CMK (cell line): ENCODE results near the gene GRIN2A.

Experiments used
- DNase-seq: peaks from one replicate; pipeline ENCODE4 v3.0.0-alpha.2; 2010; ENCODE audit warnings: low read depth

Gene GRIN2A

GRCh38 chr16:10086620-10087019, 95.6 kb downstream of the GRIN2A start:
- no peak for DNase-seq

- no peak for DNase-seq
Measured at GRCh38 chr16:10085078-10085798, 97.0 kb downstream of the GRIN2A start.

DNA sequence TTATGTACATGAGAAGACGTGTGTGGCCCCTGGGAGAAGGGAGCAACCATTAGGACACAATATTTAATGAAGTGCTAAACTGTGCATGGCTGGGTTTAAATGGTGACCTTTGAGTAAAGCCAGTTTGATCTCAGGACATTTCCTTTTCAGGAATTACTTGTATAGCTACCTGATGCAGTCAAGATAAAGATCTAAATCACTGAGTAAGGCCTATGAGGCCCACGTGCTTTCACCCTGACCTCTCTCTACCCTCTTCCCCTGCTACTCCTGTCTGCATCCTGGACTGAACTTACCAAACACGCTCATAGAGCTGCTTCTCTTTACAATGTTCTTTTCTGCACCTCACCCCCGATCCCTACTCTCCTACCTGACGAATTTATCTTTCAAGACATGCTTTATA, 98.9 kb downstream of the GRIN2A start:
- no peak for DNase-seq

DNA sequence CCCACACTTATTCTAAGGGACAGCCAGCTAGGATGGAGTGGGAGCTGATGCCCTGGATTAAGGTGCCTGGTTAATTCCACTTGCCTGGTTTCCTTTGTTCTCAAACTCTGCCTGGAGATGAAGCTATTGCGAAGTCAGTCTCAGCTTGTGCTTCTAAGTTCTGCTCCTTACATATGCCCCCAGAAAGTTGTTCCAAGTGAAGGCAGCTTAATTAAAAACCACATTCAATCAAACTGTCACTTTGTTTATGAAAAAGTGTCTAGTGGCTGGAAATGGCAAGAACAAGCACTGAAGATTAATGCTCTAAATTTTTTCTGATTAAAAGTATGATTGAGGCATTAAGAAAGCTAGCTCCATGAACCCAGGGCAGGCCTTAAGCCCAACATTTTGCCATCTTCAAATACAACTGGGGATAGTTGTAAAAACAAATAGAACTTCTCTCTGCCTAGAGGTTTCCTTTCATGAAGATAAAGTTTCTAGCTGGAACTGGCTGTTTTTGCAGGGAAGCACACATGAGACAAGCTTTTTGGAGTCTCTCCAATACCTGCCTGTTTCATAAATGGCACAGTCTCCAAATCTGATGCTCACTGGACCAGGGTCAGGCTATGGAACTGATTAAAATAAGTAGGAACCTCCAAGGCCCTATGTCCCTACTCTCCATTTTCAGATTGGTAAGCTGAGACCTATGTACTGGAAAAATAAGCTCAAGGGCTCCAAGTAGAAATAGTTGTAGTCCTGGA, 100.9 kb downstream of the GRIN2A start:
- DNase-seq = no peak

DNA sequence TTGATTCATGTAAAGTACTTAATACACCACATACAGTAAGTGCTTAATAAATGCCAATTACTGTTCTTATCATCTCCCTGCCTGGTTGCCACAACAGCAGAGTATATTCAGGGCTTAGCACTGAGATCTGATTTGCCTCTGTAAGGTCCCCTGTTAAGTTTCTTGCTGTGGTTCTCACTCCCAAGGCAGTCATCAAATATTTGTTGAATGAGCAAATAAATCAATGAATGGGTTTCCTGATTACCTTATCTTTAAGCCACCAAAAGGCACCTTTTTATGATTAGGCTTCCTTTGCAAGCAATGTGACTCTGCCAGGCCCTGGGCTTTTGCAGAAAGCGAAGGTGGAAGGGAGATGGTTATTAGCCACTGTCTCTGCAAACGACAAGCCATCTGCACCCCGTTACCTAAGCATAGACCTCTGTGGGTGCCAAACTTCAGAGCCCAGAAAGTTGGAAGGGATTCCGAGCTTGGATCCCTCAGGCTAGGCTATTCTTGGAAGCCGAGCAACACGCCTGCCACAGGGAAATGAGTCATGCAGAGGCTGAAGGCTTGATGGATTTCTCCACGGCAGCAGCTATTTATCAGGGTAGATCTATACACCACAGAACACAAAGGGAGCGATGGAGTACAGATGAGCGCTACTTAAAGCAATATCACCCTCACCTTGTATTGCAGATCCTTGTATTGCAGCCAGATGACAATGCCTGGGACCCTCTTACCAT, 102.0 kb downstream of the GRIN2A start:
- DNase-seq = no peak

- DNase-seq = no peak
Measured at GRCh38 chr16:10078541-10078949, 103.7 kb downstream of the GRIN2A start.

GRCh38 chr16:10077861-10078260, 104.4 kb downstream of the GRIN2A start:
- DNase-seq = no peak

- DNase-seq = no peak
Measured at GRCh38 chr16:10076037-10076436, 106.2 kb downstream of the GRIN2A start.

GRCh38 chr16:10070591-10070990, 111.6 kb downstream of the GRIN2A start:
- no peak for DNase-seq

DNA sequence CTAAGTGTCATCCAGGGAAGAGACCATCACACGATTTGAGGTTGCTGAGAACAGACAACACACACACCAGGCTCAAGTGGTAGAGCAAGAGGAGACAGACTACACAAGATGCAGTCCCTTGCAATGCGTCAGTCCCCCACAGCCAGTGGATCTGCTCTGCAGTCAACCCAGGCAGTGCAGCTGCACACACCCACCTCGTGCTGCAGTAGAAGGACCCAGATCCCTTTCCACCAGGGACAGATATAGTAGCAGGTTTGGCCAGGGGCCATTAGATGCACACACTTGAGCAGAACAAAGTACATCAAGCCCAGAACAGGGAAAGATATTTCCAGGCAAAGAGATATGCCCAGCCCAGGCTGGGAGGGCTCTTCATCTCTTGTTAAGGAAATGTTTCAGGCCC, 112.9 kb downstream of the GRIN2A start:
- DNase-seq = no peak

DNA sequence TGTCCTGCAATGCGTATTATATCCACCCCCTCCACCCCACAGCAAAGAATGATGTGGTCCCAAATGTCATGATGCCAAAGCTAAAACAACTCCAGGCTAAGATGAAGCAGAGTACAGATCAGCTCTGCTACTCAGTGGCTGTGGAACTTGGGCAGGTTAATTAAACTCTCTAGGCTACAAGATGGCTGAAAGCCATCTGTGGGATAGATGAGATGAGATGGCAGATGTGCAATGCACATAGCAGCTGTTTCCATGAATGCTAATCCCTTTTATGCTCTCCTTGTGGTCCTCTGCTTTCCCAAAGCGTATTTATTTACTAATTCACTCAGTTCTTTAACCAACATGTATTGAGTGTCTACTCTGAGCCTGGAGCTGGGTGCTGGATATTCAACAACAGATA, 114.4 kb downstream of the GRIN2A start:
- no peak for DNase-seq

DNA sequence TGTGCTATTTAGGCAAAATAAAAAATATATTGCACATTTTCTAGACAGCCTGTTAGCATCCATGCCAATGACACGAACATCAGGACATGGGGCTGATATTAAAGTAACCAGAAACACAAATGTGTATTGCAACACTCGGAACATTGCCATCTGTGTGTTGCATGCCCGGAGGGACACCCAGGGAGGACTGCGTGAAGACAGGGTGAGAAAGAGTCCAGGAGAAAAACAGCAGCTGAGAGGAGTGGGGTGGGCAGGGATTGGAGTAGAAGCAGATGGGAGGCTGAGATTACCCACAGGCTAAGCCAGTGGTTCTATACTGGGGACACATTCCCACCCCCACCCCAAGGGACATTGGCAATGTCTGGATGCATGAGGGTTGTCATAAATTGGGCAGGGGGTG, 114.8 kb downstream of the GRIN2A start:
- DNase-seq = no peak

DNA sequence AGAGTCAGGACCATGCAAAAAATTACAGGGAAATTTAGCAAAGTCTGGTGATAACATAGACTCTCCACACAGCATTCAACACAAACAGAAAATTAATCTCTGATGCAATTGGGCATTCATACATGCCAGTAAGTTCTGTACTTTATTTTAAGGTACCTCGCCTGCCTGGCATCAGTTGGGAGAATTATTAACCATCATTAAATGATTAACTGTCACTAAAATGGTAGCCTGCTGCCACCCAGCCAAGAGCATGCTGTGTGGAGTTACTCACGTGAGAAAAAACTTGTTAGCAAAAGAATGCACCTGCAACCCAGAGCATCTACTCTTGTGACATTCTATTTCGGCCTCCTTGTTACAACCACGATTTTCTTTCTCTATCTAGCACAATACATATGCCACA, 117.2 kb downstream of the GRIN2A start:
- no peak for DNase-seq

DNA sequence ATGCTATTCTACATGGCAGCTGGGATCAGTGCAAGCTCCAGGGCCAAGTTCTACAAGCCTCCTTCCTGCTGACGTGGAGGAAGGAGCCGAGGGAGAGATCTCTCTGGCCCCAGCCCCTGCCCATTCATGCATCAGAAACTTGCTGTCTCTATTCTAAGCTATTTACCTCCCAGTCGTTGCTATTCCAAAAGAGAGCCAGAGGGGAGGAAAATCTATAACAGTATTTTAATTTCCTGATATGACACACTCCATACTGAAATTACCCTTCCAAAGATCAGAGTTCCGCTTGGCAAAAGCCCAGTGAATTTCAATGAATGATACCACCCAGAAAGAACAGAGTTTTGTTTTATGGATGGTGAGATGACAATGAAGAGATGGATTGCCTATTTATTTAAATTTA, 133.4 kb downstream of the GRIN2A start:
- DNase-seq = no peak

GRCh38 chr16:10045947-10046346, 136.3 kb downstream of the GRIN2A start:
- DNase-seq = no peak

DNA sequence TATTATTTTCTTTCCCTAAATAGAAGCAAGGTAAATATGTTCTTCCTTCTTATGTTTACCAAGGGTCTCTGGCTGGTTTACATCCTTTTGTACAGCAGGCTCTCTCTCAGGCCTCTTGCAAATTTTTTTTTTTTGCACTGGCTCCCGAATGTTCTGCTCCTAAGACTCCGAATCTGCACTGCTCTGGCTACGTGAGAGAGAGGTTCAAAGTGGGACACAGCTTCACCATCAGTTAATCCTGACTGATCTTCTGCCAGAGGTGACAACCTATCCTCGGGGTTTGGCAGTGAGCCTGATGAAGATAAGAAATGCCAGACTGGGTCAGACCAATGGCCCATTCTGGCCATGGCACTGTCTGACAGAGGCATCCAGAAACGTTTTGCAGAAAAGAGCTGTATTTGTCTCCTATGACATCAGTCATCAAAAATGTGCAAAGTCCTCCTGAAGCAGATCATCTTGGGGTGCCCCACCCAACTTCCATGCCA, 136.9 kb downstream of the GRIN2A start:
- DNase-seq = no peak

DNA sequence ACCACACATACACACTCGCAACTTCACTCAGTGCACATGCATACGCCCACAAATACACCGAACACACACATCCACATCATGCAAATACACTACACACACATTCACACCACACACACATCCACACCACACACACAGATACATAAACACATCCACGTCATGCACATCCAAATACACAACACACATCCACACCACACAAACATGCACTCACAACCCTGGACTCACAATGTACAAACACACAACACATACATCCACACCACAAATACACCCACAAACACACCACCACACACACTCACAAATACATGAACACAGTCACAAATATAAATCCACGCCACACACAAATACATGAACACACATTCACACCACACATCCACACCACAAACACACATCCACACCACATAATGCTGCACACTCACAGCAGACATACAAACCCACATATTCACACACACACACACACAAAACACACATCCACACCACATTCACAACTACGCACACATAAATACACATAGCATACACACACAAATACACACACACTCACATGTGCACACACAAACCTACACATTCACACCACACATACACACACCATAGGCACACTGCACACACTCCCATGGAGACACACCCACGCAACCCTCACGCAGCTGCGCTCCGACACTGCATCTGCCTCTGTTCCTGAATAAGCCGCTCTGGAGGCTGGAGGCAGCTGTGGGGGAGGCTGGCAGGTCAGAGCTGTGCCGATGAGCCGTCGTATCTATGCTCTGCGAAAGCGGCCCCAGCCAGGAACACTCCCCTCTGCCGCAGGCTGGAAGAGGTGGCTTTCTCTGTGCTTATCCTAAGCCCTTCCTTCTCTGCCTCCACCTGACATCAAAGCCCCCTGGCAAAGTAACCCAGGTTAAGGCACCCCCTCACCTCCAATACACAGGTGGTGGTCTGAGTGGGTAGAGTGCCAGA, 141.8 kb downstream of the GRIN2A start:
- no peak for DNase-seq

DNA sequence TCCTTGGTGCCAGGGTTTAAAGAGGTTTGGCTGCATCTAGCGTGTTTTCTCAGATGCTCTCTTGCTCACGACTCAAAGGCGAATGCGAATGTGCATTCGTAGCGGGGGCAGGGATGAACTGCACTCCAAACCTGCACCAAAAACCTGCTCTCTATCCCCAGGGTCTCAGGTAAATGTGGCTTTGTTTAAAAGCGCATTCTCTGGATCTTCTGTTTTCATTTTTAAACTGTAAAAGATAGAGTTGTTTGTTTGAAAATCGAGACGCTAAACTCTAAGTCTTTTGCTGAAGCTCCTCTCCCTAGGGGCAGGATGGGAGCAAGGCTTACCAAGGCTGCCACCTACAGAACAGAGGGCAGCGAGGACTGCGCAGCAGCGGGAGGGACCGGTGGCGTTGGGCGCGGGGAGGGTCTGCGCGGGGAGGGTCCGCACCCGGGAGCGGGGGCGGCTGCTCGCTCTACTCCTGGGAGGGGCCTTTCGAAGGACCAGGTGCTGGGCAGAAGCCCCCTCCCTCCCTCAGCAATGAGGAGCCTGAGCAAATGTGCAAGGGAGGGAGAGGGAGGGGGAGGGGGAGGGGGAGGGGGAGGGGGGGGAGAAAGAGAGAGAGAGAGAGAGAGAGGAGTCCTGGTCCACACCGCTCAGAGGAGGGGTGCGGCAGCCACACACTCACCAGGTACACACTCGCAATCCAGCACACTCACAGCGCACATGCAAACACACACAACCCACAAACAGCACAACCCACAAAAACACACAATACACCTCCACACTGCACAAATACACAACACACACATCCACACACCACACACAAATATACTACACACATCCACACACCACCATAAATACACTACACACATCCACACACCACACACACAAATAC, 142.8 kb downstream of the GRIN2A start:
- no peak for DNase-seq

DNA sequence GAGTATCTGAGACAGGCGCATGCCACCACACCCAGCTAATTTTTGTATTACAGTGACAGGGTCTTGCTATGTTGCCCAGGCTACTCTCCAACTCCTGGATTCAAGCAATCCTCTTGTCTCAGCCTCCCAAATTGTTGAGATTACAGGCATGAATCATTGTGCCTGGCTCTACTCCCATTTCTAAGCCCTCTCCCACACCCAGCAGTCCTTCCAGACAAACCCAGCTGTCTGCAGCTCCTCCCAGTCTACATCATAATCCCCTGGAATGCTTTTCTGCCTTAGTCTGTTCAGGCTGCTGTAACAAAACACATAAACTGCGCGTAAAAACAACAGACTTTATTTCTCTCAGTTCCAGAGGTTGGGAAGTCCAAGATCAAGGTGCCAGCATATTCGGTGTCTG, 144.5 kb downstream of the GRIN2A start:
- no peak for DNase-seq

DNA sequence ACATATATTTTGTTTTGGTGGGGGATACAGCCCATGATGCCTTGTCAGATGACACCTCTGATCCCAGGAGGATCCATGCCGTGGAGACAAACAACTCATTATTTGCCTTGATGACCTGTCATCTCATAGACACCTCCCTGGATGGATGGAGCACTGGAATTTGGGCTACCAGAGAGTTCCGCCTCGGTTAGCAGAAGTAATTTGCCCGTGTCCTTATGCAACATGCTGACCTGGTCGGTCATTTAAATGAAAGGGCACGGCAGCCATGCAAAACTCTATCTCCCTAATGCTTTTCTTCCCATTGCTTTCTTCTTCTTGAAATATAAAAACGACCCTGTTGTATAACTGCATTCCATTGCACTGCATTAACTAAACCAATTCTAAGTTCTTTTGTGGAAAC, 145.3 kb downstream of the GRIN2A start:
- DNase-seq = no peak

DNA sequence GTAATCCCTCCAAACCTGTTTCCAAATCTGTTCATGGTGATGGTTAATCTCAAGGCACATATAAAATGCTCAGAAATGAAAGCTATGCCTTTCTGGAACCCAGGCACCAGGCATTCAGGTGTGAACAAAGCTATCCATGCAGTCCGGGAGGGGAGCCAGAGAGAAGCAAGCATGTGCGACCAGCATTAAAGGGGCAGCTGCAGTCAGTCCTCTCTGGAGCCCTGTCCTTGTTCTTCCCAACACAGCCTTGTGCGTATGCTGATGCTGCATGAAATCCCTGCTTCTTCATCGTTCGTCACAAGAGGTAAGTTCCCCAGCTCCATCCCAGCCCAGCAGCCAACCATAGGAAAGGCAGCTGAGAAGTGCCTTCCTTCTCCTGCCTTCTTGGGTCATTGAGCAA, 148.7 kb downstream of the GRIN2A start:
- DNase-seq = no peak
